Left lung (tissue), 10 donors: ENCODE data around the gene ANTXR2. TPM values are rescaled to one million over a fixed set of nuclear protein-coding genes. Genes with fewer than 3 reads are reported as not detected.

Source experiments
- ATAC-seq: fragments of 200-7000 bp; cut with Tn5 transposase; one replicate; pipeline ENCODE4 v1.9.1; 2020; ENCODE audit warnings: moderate library complexity
- DNase-seq, 4 donors: peaks; one replicate each; pipeline ENCODE4 v3.0.0-alpha.2; 2013 to 2020
- H3K27ac ChIP-seq, 2 donors: fragments of 200-600 bp; sonication (generic) in 1 of 2; one replicate each; pipeline versions ENCODE4 v1.5.0 to v1.8.0; 2020 to 2021
- H3K27me3 ChIP-seq, 2 donors: fragments of 200-600 bp; sonication (generic) in 1 of 2; one replicate each; pipeline versions ENCODE4 v1.5.0 to v1.8.0; 2020 to 2021
- H3K36me3 ChIP-seq, 2 donors: fragments of 200-600 bp; sonication (generic) in 1 of 2; one replicate each; pipeline versions ENCODE4 v1.5.0 to v1.8.0; 2020 to 2021
- H3K4me1 ChIP-seq, 2 donors: fragments of 200-600 bp; one replicate each; pipeline ENCODE4 v1.8.0; 2021
- H3K4me3 ChIP-seq, 2 donors: fragments of 200-600 bp; sonication (generic) in 1 of 2; one replicate each; pipeline versions ENCODE4 v1.5.0 to v1.8.0; 2020 to 2021; ENCODE audit warnings: mild to moderate bottlenecking in 1 of 2
- H3K9me3 ChIP-seq, 2 donors: fragments of 200-600 bp; sonication (generic) in 1 of 2; one replicate each; pipeline versions ENCODE4 v1.5.0 to v1.8.0; 2020 to 2021
- CTCF ChIP-seq, 2 donors: fragments of 200-600 bp; sonication (generic) in 1 of 2; IDR thresholded peaks; one replicate each; pipeline versions ENCODE4 v1.5.0 to v1.8.0; 2021; ENCODE audit warnings: antibody characterized with exemption in 2 of 2
- intact Hi-C, 2 donors: fragments of 100-400 bp; cut with DNase I; formaldehyde crosslinking; loops; one replicate each; pipeline versions ENCODE4 v1.11.2 to v1.14.2; 2022
- polyA plus RNA-seq, 6 donors: library from polyadenylated mRNA; unstranded; fragments of 120-200 nt; gene quantifications; one replicate each; pipeline ENCODE4 v1.2.1, GENCODE V29; 2013; ENCODE audit not compliant: insufficient read length in 6 of 6
- total RNA-seq, 2 donors: library from RNA; stranded (reverse); fragmentation: NEBNext Ultra II Directional; extraction: Animal tissue kit (Norgen Biotek cat#: 25700); gene quantifications; one replicate each; pipeline ENCODE4 v1.2.1, GENCODE V29; 2021
- donor health status: DM: no; HTN: yes; CAD: no.
- donor health status: DM: no; HTN: no; CAD: no.

ANTXR2 gene
- total and polyA plus RNA-seq, 8 donors, result 45.6 to 73.3 (median 66.1) TPM

GRCh38 chr4:79907001-79907400, 166.0 kb downstream of the ANTXR2 start:
- ATAC-seq, result no peak
- Histone ChIP-seq H3K27me3 (no peaks in the 10 kb centered on the region), H3K36me3 (peaks cover 0 to 22% of the 10 kb centered on the region in 2 donors), H3K27ac (peak overlapping the region in 1 of 2 donors; percentile 59), H3K4me1 (peaks cover 0 to 4% of the 10 kb centered on the region in 2 donors), H3K4me3 (no peak overlapping the region), H3K9me3 (no peaks in the 10 kb centered on the region)
- intact Hi-C loops, result no loop called here
- no peak for DNase-seq
- no peak for TF ChIP-seq CTCF (IDR thresholded peaks at IDR 0.05)

GRCh38 chr4:79906303-79906702, 166.7 kb downstream of the ANTXR2 start:
- H3K27ac ChIP-seq, result peak overlapping the region in 1 of 2 donors; percentile 59
- no peaks in the 10 kb centered on the region for H3K9me3 ChIP-seq
- no peak for DNase-seq
- no peaks in the 10 kb centered on the region for H3K27me3 ChIP-seq
- ATAC-seq, result no peak
- H3K4me1 ChIP-seq, result peaks cover 0 to 4% of the 10 kb centered on the region in 2 donors
- peaks cover 0 to 22% of the 10 kb centered on the region in 2 donors for H3K36me3 ChIP-seq
- intact Hi-C loops, result no loop called here
- no peak overlapping the region for H3K4me3 ChIP-seq
- TF ChIP-seq CTCF (IDR thresholded peaks at IDR 0.05), result no peak

GRCh38 chr4:79905212-79905611, 167.8 kb downstream of the ANTXR2 start:
- Histone ChIP-seq H3K9me3 (no peaks in the 10 kb centered on the region), H3K27ac (no peak overlapping the region), H3K4me3 (no peak overlapping the region), H3K36me3 (peaks cover 0 to 22% of the 10 kb centered on the region in 2 donors), H3K4me1 (peaks cover 0 to 4% of the 10 kb centered on the region in 2 donors), H3K27me3 (no peaks in the 10 kb centered on the region)
- no peak for DNase-seq
- intact Hi-C loops, result no loop called here
- TF ChIP-seq CTCF (IDR thresholded peaks at IDR 0.05), result no peak
- ATAC-seq, result no peak

GRCh38 chr4:79904331-79904730, 168.7 kb downstream of the ANTXR2 start:
- DNase-seq (peak in 2 of 4 donors; percentile 16 to 17), ATAC-seq (no peak)
- no peaks in the 10 kb centered on the region for H3K9me3 ChIP-seq
- TF ChIP-seq CTCF (IDR thresholded peaks at IDR 0.05), result no peak
- no peak overlapping the region for H3K4me3 ChIP-seq
- peaks cover 0 to 4% of the 10 kb centered on the region in 2 donors for H3K4me1 ChIP-seq
- no peaks in the 10 kb centered on the region for H3K27me3 ChIP-seq
- peaks cover 0 to 22% of the 10 kb centered on the region in 2 donors for H3K36me3 ChIP-seq
- H3K27ac ChIP-seq, result no peak overlapping the region
- intact Hi-C loops, result no loop called here

- Histone ChIP-seq H3K27ac (no peak overlapping the region), H3K9me3 (no peaks in the 10 kb centered on the region), H3K4me3 (no peak overlapping the region), H3K4me1 (no peaks in the 10 kb centered on the region), H3K36me3 (peaks cover 0 to 1% of the 10 kb centered on the region in 2 donors), H3K27me3 (no peaks in the 10 kb centered on the region)
- no peak for TF ChIP-seq CTCF (IDR thresholded peaks at IDR 0.05)
- ATAC-seq (no peak), DNase-seq (no peak)
- intact Hi-C loops, result no loop called here
Observed at GRCh38 chr4:79900182-79900581, 172.8 kb downstream of the ANTXR2 start.
